ACC112 (cell line): ENCODE data around the gene CORO2B.

Experiments used
- H2AFZ ChIP-seq: fragments of 200-600 bp; sonication (generic); one replicate; pipeline ENCODE4 v1.6.0; 2017; ENCODE audit warnings: antibody characterized with exemption, low read length; ENCODE audit not compliant: unreplicated experiment
- H3K27ac ChIP-seq: fragments of 200-600 bp; sonication (generic); 2 replicates; pipeline ENCODE4 v1.5.1; 2014; ENCODE audit warnings: low read depth, mild to moderate bottlenecking, antibody characterized with exemption, low read length, moderate library complexity
- H3K27me3 ChIP-seq: fragments of 200-600 bp; sonication (generic); 2 replicates; pipeline ENCODE4 v1.6.1; 2014; ENCODE audit warnings: mild to moderate bottlenecking, antibody characterized with exemption, low read length, moderate library complexity, mixed read lengths; ENCODE audit not compliant: insufficient read depth
- H3K36me3 ChIP-seq: fragments of 200-600 bp; sonication (generic); 2 replicates; pipeline ENCODE4 v1.6.1; 2016; ENCODE audit warnings: mild to moderate bottlenecking, antibody characterized with exemption, low read length, moderate library complexity, mixed read lengths; ENCODE audit not compliant: insufficient read depth
- H3K4me1 ChIP-seq: fragments of 200-600 bp; sonication (generic); one replicate; pipeline ENCODE4 v1.6.1; 2016; ENCODE audit warnings: low read length, mixed read lengths; ENCODE audit not compliant: insufficient read depth, unreplicated experiment, control insufficient read depth
- H3K4me3 ChIP-seq: fragments of 200-600 bp; sonication (generic); 2 replicates; pipeline ENCODE4 v1.5.1; 2014; ENCODE audit warnings: mild to moderate bottlenecking, low read depth, low read length
- H3K79me2 ChIP-seq: fragments of 200-600 bp; sonication (generic); one replicate; pipeline ENCODE4 v1.6.0; 2016; ENCODE audit warnings: low read length; ENCODE audit not compliant: control insufficient read depth, unreplicated experiment, insufficient read depth

CORO2B gene

GRCh38 chr15:68554721-68555678, 23.8 kb upstream of the CORO2B start:
- Histone ChIP-seq H3K36me3 (no peaks in the 10 kb centered on the region), H2AFZ (no peak overlapping the region), H3K27ac (no peak overlapping the region)

DNA sequence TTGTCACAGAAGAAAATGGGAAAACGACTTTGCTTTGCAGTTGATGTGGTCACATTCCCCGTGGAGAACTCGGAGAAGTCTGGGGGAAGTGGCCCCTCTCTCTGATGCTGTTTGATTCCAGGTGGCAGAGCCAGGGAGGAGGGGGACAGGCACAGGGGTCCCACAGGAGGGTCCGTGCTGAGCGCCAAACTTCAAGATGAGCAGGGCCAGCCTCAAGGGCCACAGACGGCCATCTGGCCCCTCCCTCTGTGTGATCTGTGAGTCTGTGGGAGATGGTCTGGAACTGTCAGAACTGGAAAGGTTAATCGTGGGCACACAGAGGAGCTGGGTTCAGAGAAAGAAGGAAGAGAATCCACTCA, 23.1 kb upstream of the CORO2B start:
- Histone ChIP-seq H3K4me1 (peaks cover 6% of the 10 kb centered on the region), H3K27me3 (no peaks in the 10 kb centered on the region), H2AFZ (no peak overlapping the region), H3K79me2 (no peaks in the 10 kb centered on the region), H3K27ac (no peak overlapping the region), H3K4me3 (no peak overlapping the region), H3K36me3 (no peaks in the 10 kb centered on the region)

More at GRCh38 chr15:68554721-68555678, 23.8 kb upstream of the CORO2B start:
- Histone ChIP-seq H3K4me1 (peaks cover 6% of the 10 kb centered on the region), H3K4me3 (no peak overlapping the region), H3K27me3 (no peaks in the 10 kb centered on the region), H3K79me2 (no peaks in the 10 kb centered on the region)

DNA sequence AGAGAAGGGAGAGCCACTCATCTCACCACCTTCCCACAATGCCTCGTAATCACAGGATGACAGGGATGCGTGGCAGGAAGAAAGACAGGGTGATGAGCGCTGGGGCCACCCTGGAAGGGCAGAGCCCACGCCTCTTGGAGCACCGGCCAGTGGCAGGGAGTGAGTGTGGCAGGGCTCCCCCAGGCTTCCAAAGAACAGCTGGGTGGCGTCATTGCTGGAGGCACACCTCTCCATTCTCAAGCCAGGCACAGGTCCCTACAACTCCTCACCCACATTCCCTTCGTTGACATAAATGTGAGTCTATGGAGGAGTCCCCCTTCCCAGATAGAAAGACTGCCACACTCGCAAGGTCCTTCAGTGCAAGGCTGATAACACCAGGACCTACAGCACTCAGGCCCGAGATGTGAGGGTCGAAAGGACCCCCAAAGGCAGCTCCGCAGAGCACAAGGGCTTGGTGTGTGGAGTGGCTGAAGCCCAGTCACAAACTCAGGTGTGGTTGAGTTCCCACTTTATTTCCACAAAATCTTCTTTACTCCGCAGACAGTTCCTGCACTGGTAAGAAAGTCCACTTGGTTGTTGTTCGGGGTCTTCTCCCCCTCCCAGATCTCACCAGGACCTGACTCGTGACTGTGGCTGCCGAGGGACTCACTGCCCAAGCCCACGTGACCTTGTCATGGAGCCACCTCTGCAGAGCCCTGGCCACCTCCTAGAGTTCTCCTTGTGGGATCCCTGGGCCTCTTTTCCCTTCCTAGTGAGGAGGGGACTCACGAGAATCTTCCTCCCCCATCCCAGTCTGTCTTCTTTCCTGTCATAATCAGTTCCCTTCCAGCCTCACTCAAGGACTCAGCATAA, 22.4 kb upstream of the CORO2B start:
- Histone ChIP-seq H3K4me3 (no peak overlapping the region), H3K79me2 (no peaks in the 10 kb centered on the region), H2AFZ (no peak overlapping the region), H3K4me1 (peaks cover 6% of the 10 kb centered on the region), H3K27me3 (no peaks in the 10 kb centered on the region), H3K36me3 (no peaks in the 10 kb centered on the region), H3K27ac (no peak overlapping the region)

DNA sequence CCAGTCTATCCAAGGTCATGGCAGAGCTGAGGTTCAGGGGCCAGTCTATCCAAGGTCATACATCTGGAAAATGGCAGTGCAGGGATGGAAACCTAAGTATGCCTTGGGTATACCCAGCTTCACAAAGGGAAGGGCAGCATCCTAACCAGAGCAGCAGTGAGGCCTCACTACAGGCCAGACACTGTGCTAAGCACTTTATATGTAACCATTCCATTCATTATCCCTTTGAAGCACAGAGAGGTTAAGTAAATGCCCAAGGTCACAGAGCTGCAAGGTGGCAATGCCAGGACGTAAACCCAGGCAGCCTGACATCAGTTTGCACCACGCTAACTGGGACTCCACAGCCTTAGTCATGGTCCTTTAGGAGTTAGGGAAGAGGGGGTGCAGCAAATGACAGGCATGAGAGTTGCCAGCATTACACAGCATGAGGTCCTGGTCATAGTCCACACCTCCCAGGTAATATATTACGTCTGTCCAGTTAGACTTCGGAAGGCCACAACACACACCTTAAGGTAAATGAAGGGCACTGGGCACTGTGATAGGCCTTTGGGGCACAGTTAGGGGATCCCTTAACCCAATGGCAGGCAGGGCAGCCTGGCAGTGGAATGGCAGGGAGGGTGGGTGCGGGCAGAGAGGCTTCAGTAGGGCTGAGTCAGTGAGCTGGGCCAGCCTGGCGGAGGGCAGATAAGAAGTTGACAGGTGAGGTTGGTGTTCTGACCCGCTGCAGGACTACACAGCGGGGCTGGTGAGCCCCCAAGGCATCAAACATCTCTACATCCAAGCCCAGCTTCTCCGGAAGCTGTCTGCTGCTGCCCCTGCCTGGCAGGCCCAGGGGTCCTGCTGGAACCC, 21.1 kb upstream of the CORO2B start:
- no peak overlapping the region for H3K27ac ChIP-seq
- no peak overlapping the region for H2AFZ ChIP-seq
- no peak overlapping the region for H3K4me3 ChIP-seq
- no peaks in the 10 kb centered on the region for H3K27me3 ChIP-seq
- no peaks in the 10 kb centered on the region for H3K79me2 ChIP-seq
- no peaks in the 10 kb centered on the region for H3K36me3 ChIP-seq
- peaks cover 3% of the 10 kb centered on the region for H3K4me1 ChIP-seq

DNA sequence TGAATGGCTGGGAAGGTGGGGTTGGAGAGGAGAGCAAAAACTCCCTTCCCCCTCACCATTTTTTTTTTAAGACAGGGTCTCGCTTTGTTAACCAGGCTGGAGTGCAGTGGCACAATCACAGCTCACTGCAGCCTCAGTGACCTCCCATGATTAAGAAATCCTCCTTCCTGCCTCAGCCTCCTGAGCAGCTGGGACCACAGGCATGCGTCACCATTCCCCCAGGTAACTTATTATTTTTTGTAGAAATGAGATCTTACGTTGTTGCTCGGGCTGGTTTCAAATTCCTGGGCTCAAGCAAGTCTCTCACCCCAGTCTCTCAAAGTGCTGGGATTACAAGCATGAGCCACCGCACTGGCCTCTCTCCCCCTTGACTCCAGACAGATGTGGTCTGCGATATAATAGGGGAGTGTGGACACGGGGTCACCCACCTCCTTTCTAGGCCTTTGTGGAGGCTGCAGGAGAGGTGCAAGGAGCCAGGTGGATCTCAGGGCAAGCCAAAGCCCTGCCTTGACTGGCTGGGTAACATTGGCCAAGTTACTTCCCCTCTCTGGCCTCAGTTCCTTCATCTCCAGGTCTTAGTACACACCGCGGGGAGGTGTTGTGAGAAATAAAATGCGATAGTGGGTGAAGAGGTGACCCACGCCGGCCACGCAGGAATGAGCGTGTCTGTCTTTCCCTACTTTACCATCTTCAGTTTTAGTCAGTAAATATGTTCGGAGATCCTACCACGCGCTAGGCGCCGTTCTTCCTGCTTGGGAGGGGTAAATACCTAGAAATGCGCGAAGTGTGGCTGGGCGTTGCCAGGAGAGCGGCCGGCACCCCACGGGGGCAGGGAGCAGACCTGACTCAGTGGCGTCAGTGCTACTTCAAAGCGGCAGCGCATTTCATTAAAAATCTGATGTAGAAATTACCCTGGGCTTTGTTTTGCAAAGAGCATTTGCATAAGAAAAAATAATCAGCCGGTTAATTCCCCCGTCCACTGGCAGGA, 20.2 kb upstream of the CORO2B start:
- H3K27ac ChIP-seq = no peak overlapping the region
- H3K4me3 ChIP-seq = peak overlapping the region; percentile 80
- no peaks in the 10 kb centered on the region for H3K27me3 ChIP-seq
- no peaks in the 10 kb centered on the region for H3K36me3 ChIP-seq
- H2AFZ ChIP-seq = peak overlapping the region; percentile 81
- H3K4me1 ChIP-seq = no peaks in the 10 kb centered on the region
- no peaks in the 10 kb centered on the region for H3K79me2 ChIP-seq

- peak overlapping the region; percentile 80 for H3K4me3 ChIP-seq
Observed at GRCh38 chr15:68559345-68560310, 19.2 kb upstream of the CORO2B start.

DNA sequence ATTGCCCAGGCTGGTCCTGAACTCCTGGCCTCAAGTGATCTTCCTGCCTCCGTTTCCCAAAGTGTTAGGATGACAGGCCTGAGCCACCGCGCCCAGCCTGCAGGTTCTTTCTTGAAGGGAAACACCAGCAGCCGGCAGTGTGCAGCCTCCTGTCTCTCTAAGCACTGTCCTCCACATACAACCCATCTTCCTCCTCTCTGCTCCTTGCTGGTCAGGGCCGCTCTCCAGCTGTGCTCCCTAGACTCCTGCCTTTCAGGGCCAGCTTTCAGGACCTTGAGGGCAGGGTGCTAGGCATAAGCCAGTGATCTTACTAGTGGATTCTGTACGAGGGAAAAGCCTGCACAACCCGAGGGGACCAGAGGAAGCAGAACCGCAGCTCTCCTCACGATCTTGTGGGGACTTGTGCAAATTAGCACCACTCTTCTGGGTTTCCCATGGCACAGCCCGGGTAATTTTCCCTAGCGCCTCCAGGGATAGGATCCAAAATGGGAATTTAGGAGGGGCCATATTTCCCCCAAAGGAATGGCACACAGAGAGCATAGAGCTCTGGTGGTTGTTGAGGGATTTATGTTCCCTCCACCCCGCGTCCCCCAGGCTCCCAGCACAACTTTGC, 18.2 kb upstream of the CORO2B start:
- Histone ChIP-seq H3K79me2 (no peaks in the 10 kb centered on the region), H3K36me3 (no peaks in the 10 kb centered on the region), H3K27me3 (no peaks in the 10 kb centered on the region), H3K27ac (no peak overlapping the region), H2AFZ (no peak overlapping the region), H3K4me3 (no peak overlapping the region), H3K4me1 (no peaks in the 10 kb centered on the region)

More at GRCh38 chr15:68559345-68560310, 19.2 kb upstream of the CORO2B start:
- Histone ChIP-seq H3K4me1 (no peaks in the 10 kb centered on the region), H3K36me3 (no peaks in the 10 kb centered on the region), H3K79me2 (no peaks in the 10 kb centered on the region), H3K27ac (no peak overlapping the region), H2AFZ (peak overlapping the region; percentile 81), H3K27me3 (no peaks in the 10 kb centered on the region)

DNA sequence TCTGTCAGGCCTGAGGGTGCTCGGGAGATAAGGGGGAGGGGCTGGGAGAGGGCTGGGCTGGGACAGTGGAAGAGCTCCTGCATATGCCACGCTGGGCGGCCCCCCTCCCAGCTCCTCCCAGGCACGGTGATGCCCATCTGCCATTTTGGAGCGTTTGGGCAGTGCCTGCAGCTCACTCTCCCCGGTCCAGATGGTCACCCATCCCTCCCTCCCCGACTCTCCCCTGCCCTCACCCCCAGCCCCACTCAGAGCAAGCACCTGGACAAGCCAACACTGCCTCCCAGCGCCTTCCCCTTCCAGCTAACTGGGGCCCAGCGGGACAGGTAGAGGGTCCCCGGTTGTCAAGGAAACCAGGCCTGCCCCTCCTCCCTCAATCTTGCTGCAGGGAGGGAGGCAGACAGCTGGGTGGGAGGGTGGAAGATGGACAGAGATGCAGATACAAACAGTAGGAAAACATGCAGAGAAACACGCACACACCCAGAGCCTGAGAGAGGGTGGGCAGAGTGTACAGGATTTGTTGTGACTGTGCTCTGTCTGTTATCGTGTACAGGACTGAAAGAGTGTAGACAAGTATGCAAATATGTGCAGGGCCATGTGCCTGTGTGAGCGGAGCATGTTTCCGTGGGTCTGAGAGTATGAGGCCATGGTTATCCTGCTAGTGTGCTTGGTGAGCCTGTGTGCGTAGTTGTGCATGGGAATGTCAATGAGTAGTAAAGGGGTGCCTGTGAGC, 17.5 kb upstream of the CORO2B start:
- H3K4me3 ChIP-seq = no peak overlapping the region
- H3K27ac ChIP-seq = no peak overlapping the region
- no peaks in the 10 kb centered on the region for H3K4me1 ChIP-seq
- H3K79me2 ChIP-seq = no peaks in the 10 kb centered on the region
- H3K36me3 ChIP-seq = no peaks in the 10 kb centered on the region
- H3K27me3 ChIP-seq = no peaks in the 10 kb centered on the region
- no peak overlapping the region for H2AFZ ChIP-seq
